Measurements from ENCODE around the gene ASCL5.
"Not testable (repeated sequence)": the region's sequence is repeated elsewhere in the genome, so short reads cannot be mapped to it uniquely, and the experiment has no call there.

ASCL5 gene

GRCh38 chr1:201126832-201127754, at the start of gene ASCL5:
Gene ASCL5 (minus strand): TSS chr1:201127184. CDS start chr1:201115372, 11,812 bp downstream.
- Mint-ChIP-seq H3K4me1 (ENCODE audit: low read depth) (no peaks in the 10 kb centered on the region), H3K4me3 (no peak within 1 kb of the TSS), H3K27me3 (ENCODE audit: low read depth) (peaks cover 10% of the 10 kb centered on the region), H3K27ac (no peak within 1 kb of the TSS), H3K36me3 (ENCODE audit: low read depth) (no peaks in the 10 kb centered on the region), H3K9me3 (no peaks in the 10 kb centered on the region)

DNA sequence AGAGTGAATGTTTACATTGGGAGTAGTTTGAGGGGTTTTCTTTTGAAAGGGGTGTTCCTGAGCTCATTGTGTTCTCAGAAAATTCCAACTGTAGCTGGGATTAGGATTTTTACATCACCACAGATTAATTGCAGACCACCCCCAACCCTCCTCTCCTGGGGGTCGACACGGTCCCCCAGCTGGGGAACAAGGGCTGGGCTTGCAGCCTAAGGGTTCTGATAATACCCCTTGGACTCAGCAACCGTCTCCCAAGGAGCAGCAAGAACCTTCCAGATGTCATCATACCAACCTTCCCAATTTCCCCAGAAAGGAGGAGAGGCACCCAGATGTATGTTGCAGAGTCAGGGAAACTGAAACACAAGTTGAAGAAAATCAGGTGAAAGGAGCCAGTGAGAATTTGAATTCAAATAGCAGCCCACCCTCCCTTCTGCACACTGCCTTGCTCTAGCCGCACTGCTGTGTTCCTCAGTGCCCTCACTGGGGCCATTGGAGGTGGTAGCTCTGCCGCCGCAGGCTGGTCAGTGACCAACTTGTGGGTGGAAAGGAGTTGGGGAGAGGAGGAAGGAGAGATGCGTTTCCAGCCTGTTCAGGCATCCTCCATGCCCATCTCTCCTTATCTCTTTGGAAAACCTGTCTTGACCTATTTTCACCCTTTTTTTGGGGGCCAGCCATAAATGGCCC, 49.0 kb upstream of the ASCL5 start:
- H3K27me3 Mint-ChIP-seq (ENCODE audit: low read depth), result peaks cover 40% of the 10 kb centered on the region
- H3K4me1 Mint-ChIP-seq (ENCODE audit: low read depth), result peaks cover 5% of the 10 kb centered on the region
- peaks cover 1% of the 10 kb centered on the region for H3K36me3 Mint-ChIP-seq (ENCODE audit: low read depth)
- no peak overlapping the region for H3K4me3 Mint-ChIP-seq
- no peaks in the 10 kb centered on the region for H3K9me3 Mint-ChIP-seq
- H3K27ac Mint-ChIP-seq, result no peak overlapping the region

GRCh38 chr1:201173736-201174135, 46.8 kb upstream of the ASCL5 start:
- Mint-ChIP-seq H3K27me3 (ENCODE audit: low read depth) (peaks cover 34% of the 10 kb centered on the region), H3K36me3 (ENCODE audit: low read depth) (peaks cover 1% of the 10 kb centered on the region), H3K4me1 (ENCODE audit: low read depth) (peaks cover 9% of the 10 kb centered on the region), H3K4me3 (no peak overlapping the region), H3K27ac (no peak overlapping the region), H3K9me3 (no peaks in the 10 kb centered on the region)

DNA sequence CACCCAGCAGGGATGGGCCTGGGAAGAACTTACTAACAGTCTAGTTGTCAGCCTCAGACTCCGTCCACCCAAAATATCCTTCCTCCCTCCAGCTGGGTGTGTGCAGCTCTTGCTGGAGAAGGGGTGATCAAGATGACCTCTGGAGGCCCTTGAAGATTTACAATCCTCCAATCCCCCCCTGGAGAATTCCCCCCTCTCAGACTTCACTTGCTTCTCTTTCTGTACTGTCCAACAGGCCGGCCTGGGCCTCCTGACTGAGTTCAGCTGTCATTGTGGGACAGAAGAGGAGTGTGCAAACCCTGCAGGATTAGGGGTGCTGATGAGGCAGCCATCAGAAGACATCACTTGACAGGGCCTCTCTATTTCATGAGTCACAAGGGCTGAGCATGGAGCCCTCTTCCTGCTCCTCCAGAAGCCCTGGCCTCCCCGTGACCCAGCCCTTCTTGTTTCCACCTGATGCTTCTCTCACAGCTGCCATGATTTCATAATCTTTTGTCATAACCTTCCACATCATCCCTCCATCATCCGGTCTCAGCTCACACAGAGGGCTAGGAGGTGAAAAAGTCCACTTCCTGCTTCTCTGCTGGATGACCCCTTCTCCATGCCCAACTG, 46.1 kb upstream of the ASCL5 start:
- H3K9me3 Mint-ChIP-seq, result no peaks in the 10 kb centered on the region
- no peak overlapping the region for H3K27ac Mint-ChIP-seq
- no peak overlapping the region for H3K4me3 Mint-ChIP-seq
- H3K36me3 Mint-ChIP-seq (ENCODE audit: low read depth), result peaks cover 1% of the 10 kb centered on the region
- peaks cover 30% of the 10 kb centered on the region for H3K27me3 Mint-ChIP-seq (ENCODE audit: low read depth)
- H3K4me1 Mint-ChIP-seq (ENCODE audit: low read depth), result peaks cover 9% of the 10 kb centered on the region

GRCh38 chr1:201172326-201172725, 45.3 kb upstream of the ASCL5 start:
- Mint-ChIP-seq H3K4me3 (no peak overlapping the region), H3K27me3 (ENCODE audit: low read depth) (peaks cover 30% of the 10 kb centered on the region), H3K36me3 (ENCODE audit: low read depth) (peaks cover 1% of the 10 kb centered on the region), H3K4me1 (ENCODE audit: low read depth) (peaks cover 9% of the 10 kb centered on the region), H3K27ac (no peak overlapping the region), H3K9me3 (no peaks in the 10 kb centered on the region)

DNA sequence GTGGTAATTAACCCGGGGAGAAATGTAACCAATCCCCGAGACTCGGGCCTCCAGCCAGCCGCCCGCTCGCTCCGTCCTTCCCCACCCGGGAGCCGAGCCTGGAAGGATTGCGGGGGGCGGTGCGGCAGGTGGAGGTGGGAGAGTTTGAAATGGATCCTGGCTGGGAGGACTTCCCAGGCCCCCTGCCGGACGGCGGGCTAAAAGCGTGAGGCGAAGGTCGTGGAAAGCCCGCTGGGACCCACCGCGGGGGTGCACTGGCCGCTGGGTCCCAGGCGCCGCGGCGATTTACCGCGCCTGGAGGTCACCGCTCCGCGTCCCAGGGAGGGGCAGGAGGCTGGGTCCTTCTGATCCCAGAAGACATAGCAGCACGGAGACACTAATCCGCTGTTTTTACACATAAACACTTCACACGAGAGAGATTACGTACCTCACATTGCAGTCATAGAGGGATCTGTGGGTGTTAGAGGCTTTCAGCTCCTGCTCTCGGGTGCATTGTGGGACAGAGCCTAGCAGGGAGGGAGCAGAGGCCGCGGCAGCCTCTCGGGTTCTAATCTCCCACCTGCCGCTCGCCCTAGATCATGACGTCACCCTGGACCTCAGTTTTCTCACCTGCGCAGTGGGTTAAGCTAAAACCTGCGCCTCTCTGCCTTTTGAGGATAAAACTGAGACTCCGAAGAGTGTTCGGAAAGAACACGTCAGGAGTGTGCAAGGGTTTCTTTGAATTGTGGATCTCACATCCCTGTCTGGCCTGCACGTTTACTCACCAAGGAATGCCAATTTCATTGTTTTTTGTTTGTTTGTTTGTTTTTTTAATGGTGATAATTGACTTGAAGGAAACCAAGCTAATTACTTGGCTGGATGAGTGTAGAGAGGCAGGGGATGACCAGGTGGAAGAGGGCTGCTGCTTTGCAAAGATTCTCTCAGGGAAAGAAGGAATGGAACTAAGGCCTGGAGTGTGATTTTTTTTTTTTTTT, 44.4 kb upstream of the ASCL5 start:
- peaks cover 37% of the 10 kb centered on the region for H3K27me3 Mint-ChIP-seq (ENCODE audit: low read depth)
- H3K4me3 Mint-ChIP-seq, result peak overlapping the region; percentile 60
- no peaks in the 10 kb centered on the region for H3K9me3 Mint-ChIP-seq
- no peak overlapping the region for H3K27ac Mint-ChIP-seq
- peaks cover 1% of the 10 kb centered on the region for H3K36me3 Mint-ChIP-seq (ENCODE audit: low read depth)
- H3K4me1 Mint-ChIP-seq (ENCODE audit: low read depth), result peaks cover 9% of the 10 kb centered on the region

DNA sequence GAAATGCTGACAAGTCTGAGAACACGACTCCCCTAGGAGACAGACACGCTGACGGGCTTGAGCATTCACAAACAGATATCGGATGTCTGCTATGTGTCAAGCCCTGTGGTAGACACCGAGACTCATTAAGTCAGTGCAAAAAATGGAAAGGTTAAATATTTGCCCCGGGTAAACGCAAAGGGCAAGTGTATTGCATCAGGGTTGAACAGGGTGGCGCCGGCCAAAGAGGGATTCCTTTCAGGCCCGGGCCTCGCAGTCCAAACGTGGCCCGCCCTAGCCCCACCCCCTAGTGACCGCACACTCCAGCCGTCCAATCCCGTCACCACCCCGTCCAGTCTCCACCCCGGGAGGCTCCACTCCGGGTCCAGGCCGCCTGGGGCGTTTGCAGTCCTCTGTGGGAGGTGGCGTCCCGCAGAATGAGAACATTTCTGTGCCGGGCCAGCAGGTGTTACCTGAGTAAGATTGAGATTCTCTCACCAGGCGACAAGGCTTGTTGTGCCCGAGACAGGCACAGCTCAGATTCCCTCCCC, 43.6 kb upstream of the ASCL5 start:
- H3K4me3 Mint-ChIP-seq, result peak overlapping the region; percentile 60
- H3K9me3 Mint-ChIP-seq, result no peaks in the 10 kb centered on the region
- peaks cover 9% of the 10 kb centered on the region for H3K4me1 Mint-ChIP-seq (ENCODE audit: low read depth)
- no peak overlapping the region for H3K27ac Mint-ChIP-seq
- H3K36me3 Mint-ChIP-seq (ENCODE audit: low read depth), result peaks cover 1% of the 10 kb centered on the region
- peaks cover 37% of the 10 kb centered on the region for H3K27me3 Mint-ChIP-seq (ENCODE audit: low read depth)

DNA sequence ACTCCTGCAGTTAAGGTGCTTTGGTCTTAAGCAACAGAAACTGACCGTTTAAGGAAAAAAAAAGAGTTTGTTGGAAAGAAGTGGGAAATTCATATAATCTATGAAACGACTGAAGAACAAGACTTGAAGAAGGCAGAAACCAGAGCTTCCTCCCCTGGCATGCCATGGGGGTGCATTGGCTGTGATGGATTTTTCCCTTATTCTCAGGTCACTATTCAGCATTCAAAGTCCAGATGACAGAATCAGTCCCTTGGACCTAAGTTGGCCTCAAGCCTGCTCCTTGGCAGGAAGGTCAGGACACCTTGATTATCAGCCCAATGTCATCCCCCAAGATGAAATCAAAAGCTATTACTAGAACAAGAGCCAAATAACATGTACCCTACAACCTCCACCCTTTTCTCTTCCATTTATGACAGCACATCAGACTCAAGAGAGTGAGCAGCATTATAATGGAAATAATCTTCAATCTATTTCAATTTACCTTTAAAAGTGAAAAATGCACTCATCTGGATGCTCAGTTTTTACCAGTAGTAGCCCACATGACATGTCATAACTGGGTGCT, 43.1 kb upstream of the ASCL5 start:
- H3K4me3 Mint-ChIP-seq, result no peak overlapping the region
- H3K9me3 Mint-ChIP-seq, result no peaks in the 10 kb centered on the region
- H3K27me3 Mint-ChIP-seq (ENCODE audit: low read depth), result peaks cover 34% of the 10 kb centered on the region
- no peak overlapping the region for H3K27ac Mint-ChIP-seq
- peaks cover 1% of the 10 kb centered on the region for H3K36me3 Mint-ChIP-seq (ENCODE audit: low read depth)
- H3K4me1 Mint-ChIP-seq (ENCODE audit: low read depth), result peaks cover 9% of the 10 kb centered on the region

DNA sequence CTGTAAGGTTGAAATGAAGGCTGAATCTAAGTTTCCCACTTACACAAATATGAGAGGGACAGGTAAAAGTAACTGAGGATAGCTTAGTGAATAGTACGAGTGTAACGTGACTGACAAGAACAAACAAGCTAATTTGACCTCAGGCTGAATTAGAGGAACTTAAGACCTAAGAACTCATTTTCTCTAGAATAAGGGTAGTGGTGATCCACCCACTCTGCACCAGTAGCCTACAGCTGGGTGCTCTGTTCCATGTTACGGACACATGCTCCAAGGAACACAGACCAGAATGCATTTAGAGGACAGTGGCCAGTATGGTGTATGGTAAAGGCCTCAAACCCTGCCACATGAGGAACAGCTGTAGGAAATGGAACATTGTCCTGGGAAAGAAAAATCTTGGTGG, 42.2 kb upstream of the ASCL5 start:
- Mint-ChIP-seq H3K9me3 (no peaks in the 10 kb centered on the region), H3K4me3 (no peak overlapping the region), H3K36me3 (ENCODE audit: low read depth) (peaks cover 1% of the 10 kb centered on the region), H3K27me3 (ENCODE audit: low read depth) (peaks cover 29% of the 10 kb centered on the region), H3K4me1 (ENCODE audit: low read depth) (peaks cover 9% of the 10 kb centered on the region), H3K27ac (no peak overlapping the region)

- Mint-ChIP-seq H3K4me3 (no peak overlapping the region), H3K27ac (no peak overlapping the region), H3K4me1 (ENCODE audit: low read depth) (peaks cover 9% of the 10 kb centered on the region), H3K36me3 (ENCODE audit: low read depth) (peaks cover 1% of the 10 kb centered on the region), H3K9me3 (no peaks in the 10 kb centered on the region), H3K27me3 (ENCODE audit: low read depth) (peaks cover 33% of the 10 kb centered on the region)
These were observed 40.3 kb upstream of the ASCL5 start for GRCh38 chr1:201167041-201167991.

DNA sequence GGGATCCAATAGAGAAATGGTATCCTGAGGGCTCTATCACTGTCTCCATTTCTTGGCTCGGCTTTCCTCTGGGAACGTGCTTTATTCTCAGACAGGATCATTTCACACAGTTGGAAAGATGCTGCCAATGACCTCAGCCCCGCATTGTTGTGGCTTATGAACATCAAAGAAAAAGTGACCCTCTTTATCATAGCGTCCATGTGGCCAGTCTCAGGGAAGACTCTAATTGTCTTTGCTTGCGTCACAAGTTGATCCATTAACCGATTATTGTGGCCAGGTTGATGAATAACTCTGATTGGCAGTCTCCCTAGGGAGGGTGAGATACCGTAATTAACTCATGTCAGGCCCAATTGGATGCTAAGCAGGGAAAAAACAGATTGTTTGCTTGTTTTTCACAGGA, 37.7 kb upstream of the ASCL5 start:
- Mint-ChIP-seq H3K27me3 (ENCODE audit: low read depth) (peaks cover 22% of the 10 kb centered on the region), H3K4me3 (no peak overlapping the region), H3K36me3 (ENCODE audit: low read depth) (no peaks in the 10 kb centered on the region), H3K4me1 (ENCODE audit: low read depth) (no peaks in the 10 kb centered on the region), H3K27ac (no peak overlapping the region), H3K9me3 (no peaks in the 10 kb centered on the region)

DNA sequence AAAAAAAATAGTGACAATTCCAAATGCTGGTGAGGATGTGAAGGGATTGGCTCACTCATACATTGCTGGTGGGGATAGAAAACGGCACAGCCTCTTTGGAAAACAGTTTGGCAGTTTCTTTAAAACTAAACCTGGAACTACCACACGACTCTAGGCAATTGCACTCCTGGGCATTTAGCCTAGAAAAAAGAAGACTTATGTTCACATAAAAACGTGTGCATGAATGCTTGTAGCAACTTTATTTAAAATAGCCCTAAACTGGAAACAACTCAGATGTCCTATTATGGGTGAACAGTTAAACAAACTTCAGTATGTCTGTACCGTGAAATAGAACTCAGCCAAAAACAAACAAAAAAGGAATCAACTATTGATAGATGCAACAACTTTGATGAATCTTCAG, 36.7 kb upstream of the ASCL5 start:
- no peaks in the 10 kb centered on the region for H3K4me1 Mint-ChIP-seq (ENCODE audit: low read depth)
- H3K36me3 Mint-ChIP-seq (ENCODE audit: low read depth), result no peaks in the 10 kb centered on the region
- H3K27me3 Mint-ChIP-seq (ENCODE audit: low read depth), result peaks cover 15% of the 10 kb centered on the region
- H3K9me3 Mint-ChIP-seq, result no peaks in the 10 kb centered on the region
- no peak overlapping the region for H3K4me3 Mint-ChIP-seq
- no peak overlapping the region for H3K27ac Mint-ChIP-seq

GRCh38 chr1:201163036-201163435, 36.1 kb upstream of the ASCL5 start:
- H3K36me3 Mint-ChIP-seq (ENCODE audit: low read depth); H3K27ac Mint-ChIP-seq; H3K9me3 Mint-ChIP-seq; H3K4me3 Mint-ChIP-seq; H3K4me1 Mint-ChIP-seq (ENCODE audit: low read depth): not testable (repeated sequence)
- H3K27me3 Mint-ChIP-seq (ENCODE audit: low read depth), result peaks cover 16% of the 10 kb centered on the region

Measured in T-helper 1 cell treated with Interleukin-12 subunit alpha and Interleukin-12 subunit beta and Interleukin-4 antibody, amounts not matched to agents 30 μg/mL and 1 μg/mL, for 36 hours (primary cell).